Measurements from ENCODE around the gene SF1.

The SF1 gene

DNA sequence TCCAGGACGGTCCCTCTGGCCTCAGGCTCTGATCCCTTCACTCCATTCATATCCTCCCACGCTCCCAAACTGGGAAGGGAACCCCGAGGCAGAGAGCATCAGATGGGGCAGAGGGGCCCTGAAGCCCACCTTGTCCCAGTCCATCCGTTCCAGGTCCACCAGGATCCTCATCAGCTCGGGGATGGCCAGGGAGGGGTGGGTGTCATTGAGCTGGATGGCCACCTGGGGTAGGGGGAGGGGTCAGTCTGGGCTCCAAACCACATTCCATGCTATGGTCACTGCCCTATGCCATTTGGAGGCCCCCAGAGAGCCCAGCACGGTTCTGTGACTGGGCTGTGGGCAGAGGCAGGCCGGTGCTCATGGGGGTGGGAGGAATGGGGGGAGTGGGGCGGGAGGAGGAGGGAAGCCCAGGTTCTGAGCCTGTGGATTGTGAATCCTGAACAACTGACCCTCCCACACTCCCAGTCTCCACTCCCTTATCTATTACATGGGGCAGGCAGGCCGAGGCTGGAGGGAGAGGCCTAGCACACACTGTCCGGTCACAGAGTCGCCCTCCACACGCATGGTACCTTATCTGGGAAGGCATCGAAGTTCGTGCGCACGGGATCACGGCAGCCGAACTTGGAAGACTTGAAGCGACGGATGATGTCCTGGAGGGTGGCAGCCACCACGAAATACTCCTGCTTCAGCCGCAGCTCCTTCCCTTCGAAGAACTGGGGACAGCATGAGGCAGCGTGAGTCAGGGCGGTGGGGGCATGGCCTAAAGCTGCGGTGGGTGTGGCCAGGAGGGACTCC is 24.0 kb downstream of the SF1 start:
- Histone ChIP-seq H3K4me1 (ENCODE audit: insufficient read depth, low read length, poor library complexity, severe bottlenecking) (no peaks in the 10 kb centered on the region), H3K4me3 (ENCODE audit: low read length, poor library complexity, severe bottlenecking) (no peak overlapping the region), H3K9me2 (replicated peaks; ENCODE audit: low read depth, low read length) (no peaks in the 10 kb centered on the region), H3K9ac (ENCODE audit: low read depth, low read length, poor library complexity, severe bottlenecking) (no peak overlapping the region), H4K20me1 (ENCODE audit: insufficient read depth, low read length, poor library complexity, severe bottlenecking) (no peaks in the 10 kb centered on the region), H3K27me3 (ENCODE audit: insufficient read depth, low read length, poor library complexity, severe bottlenecking) (no peaks in the 10 kb centered on the region), H3K9me3 (ENCODE audit: insufficient read depth, low read depth, low read length) (no peaks in the 10 kb centered on the region), H3K4me2 (ENCODE audit: low read depth, low read length, poor library complexity, severe bottlenecking) (no peak overlapping the region), H3F3A (ENCODE audit: low read depth) (no peaks in the 10 kb centered on the region), H3K36me3 (ENCODE audit: insufficient read depth, low read length) (no peaks in the 10 kb centered on the region), H3K79me2 (ENCODE audit: insufficient read depth, low read length) (no peaks in the 10 kb centered on the region), H2AFZ (ENCODE audit: low read length) (no peak overlapping the region)
- no peak for TF ChIP-seq EZH2phosphoT487 (IDR thresholded peaks at IDR 0.05; ENCODE audit: borderline replicate concordance)
- TF ChIP-seq, protein P1, sequence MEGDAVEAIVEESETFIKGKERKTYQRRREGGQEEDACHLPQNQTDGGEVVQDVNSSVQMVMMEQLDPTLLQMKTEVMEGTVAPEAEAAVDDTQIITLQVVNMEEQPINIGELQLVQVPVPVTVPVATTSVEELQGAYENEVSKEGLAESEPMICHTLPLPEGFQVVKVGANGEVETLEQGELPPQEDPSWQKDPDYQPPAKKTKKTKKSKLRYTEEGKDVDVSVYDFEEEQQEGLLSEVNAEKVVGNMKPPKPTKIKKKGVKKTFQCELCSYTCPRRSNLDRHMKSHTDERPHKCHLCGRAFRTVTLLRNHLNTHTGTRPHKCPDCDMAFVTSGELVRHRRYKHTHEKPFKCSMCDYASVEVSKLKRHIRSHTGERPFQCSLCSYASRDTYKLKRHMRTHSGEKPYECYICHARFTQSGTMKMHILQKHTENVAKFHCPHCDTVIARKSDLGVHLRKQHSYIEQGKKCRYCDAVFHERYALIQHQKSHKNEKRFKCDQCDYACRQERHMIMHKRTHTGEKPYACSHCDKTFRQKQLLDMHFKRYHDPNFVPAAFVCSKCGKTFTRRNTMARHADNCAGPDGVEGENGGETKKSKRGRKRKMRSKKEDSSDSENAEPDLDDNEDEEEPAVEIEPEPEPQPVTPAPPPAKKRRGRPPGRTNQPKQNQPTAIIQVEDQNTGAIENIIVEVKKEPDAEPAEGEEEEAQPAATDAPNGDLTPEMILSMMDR (conservative IDR thresholded peaks at IDR 0.05; ENCODE audit: low read length): no peak

DNA sequence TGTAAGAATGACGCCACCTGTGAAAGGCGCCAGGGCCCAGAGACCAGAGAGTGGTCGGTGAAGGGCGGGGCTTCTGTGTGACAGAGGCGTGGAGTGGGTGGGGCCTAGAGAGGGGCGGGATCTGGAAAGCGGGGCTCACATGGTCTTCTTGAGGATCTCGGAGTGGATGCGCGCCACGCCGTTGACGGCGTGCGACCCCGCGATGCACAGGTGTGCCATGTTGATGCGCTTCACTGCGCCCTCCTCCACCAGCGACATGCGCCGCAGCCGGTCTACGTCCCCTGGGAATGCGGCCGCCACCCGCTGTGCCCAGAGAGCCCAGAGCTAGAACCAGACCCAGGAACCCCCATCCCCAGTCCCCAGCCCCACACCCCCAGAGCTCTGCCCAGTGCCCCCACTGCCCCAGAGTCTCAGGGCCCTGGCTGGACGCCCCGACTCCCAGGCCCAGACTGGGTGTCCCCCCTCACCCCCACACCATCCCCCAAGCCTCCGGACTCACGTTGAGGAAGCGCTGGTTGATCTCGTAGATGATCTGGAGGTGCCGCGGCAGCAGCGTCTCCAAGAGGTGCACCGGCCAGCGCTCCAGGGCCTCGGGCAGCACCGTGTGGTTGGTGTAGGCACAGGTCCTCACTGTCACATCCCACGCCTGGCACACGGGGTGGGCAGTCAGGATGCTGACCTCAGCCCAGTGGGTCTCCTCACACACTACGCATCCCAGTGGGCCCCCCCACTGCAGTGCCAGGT is 24.8 kb downstream of the SF1 start:
- H3K4me3 ChIP-seq (ENCODE audit: low read length, poor library complexity, severe bottlenecking): no peak overlapping the region
- no peak overlapping the region for H3K9ac ChIP-seq (ENCODE audit: low read depth, low read length, poor library complexity, severe bottlenecking)
- H3K9me3 ChIP-seq (ENCODE audit: insufficient read depth, low read depth, low read length): no peaks in the 10 kb centered on the region
- H3F3A ChIP-seq (ENCODE audit: low read depth): no peaks in the 10 kb centered on the region
- H3K79me2 ChIP-seq (ENCODE audit: insufficient read depth, low read length): no peaks in the 10 kb centered on the region
- no peaks in the 10 kb centered on the region for H3K27me3 ChIP-seq (ENCODE audit: insufficient read depth, low read length, poor library complexity, severe bottlenecking)
- H3K4me2 ChIP-seq (ENCODE audit: low read depth, low read length, poor library complexity, severe bottlenecking): no peak overlapping the region
- no peaks in the 10 kb centered on the region for H3K4me1 ChIP-seq (ENCODE audit: insufficient read depth, low read length, poor library complexity, severe bottlenecking)
- TF ChIP-seq, protein P1 (conservative IDR thresholded peaks at IDR 0.05; ENCODE audit: low read length): no peak
- no peak for TF ChIP-seq EZH2phosphoT487 (IDR thresholded peaks at IDR 0.05; ENCODE audit: borderline replicate concordance)
- H2AFZ ChIP-seq (ENCODE audit: low read length): no peak overlapping the region
- H4K20me1 ChIP-seq (ENCODE audit: insufficient read depth, low read length, poor library complexity, severe bottlenecking): no peaks in the 10 kb centered on the region
- H3K36me3 ChIP-seq (ENCODE audit: insufficient read depth, low read length): no peaks in the 10 kb centered on the region
- H3K9me2 ChIP-seq (replicated peaks; ENCODE audit: low read depth, low read length): no peaks in the 10 kb centered on the region

DNA sequence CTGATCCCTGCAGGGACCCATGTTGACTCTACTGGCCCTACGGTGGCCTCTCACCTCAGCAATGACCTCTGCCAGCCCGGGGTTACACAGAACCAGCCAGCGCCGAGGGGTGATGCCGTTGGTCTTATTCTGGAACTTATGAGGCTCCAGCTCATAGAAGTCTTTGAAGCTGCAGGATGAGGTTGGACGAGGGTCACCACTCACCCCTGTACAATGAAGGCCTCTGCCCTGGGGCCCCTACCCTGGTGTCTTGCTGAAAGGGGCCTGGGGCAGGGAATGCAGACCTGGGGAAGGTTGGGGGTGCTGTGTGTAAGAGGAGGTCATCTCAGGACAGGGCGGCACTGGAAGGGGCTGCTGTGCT is 25.3 kb downstream of the SF1 start:
- Histone ChIP-seq H4K20me1 (ENCODE audit: insufficient read depth, low read length, poor library complexity, severe bottlenecking) (no peaks in the 10 kb centered on the region), H3K4me1 (ENCODE audit: insufficient read depth, low read length, poor library complexity, severe bottlenecking) (no peaks in the 10 kb centered on the region), H3K27me3 (ENCODE audit: insufficient read depth, low read length, poor library complexity, severe bottlenecking) (no peaks in the 10 kb centered on the region), H3K9ac (ENCODE audit: low read depth, low read length, poor library complexity, severe bottlenecking) (no peak overlapping the region), H3K36me3 (ENCODE audit: insufficient read depth, low read length) (no peaks in the 10 kb centered on the region), H3K79me2 (ENCODE audit: insufficient read depth, low read length) (no peaks in the 10 kb centered on the region), H3K4me3 (ENCODE audit: low read length, poor library complexity, severe bottlenecking) (no peak overlapping the region), H3K4me2 (ENCODE audit: low read depth, low read length, poor library complexity, severe bottlenecking) (no peak overlapping the region), H3K9me2 (replicated peaks; ENCODE audit: low read depth, low read length) (no peaks in the 10 kb centered on the region), H3K9me3 (ENCODE audit: insufficient read depth, low read depth, low read length) (no peaks in the 10 kb centered on the region), H3F3A (ENCODE audit: low read depth) (no peaks in the 10 kb centered on the region), H2AFZ (ENCODE audit: low read length) (no peak overlapping the region)
- TF ChIP-seq EZH2phosphoT487 (IDR thresholded peaks at IDR 0.05; ENCODE audit: borderline replicate concordance): no peak
- TF ChIP-seq, protein P1 (conservative IDR thresholded peaks at IDR 0.05; ENCODE audit: low read length): no peak
